Activated CD4-positive, alpha-beta T cell treated with anti-CD3 and anti-CD28 coated beads, Interleukin-2, amount 50 U/mL, for 4 hours (primary cell): Measurements from ENCODE around the gene SLBP.

Experiments
- DNase-seq, 2 experiments: peaks; one replicate each; pipeline ENCODE4 v3.0.0-alpha.2; 2020

SLBP gene

DNA sequence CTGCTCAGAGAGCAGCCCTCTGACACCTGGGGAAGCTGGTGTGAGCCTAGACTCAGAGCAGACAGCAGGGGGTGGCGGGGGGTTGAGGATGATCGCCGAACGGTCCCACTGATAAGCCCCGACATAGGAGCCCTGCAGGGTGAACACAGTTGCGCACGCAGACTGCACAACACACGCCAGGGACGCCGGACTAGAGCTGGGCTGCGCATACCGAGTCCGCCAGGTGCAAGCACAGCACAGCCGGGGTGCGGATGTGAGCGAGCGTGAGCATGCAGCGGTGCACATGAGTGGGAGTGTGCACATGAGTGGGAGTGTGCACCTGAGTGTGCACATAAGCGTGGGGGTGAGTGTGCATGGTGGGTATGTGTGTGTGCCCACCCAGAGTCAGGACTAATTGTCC is 64.7 kb downstream of the SLBP start:
- DNase-seq: no peak

DNA sequence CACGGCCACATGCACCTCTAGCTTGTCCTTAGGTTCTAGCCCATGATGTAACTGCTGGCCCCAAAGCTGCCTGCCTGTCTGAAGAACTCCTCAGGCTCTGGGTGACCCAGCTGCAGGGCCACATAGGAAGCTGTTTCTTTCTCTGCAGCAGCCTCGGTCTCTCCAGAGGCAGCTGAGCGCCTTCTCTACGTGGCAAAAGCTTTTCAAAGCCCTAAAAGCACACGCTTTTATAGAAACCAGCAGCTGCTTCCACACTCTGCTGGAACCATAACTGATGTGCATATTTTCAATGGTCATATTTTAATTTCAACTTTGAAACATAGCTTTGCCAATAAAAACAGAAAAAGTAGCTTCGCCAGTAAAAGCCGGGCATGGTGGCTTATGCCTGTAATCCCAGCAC is 65.4 kb downstream of the SLBP start:
- no peak for DNase-seq

DNA sequence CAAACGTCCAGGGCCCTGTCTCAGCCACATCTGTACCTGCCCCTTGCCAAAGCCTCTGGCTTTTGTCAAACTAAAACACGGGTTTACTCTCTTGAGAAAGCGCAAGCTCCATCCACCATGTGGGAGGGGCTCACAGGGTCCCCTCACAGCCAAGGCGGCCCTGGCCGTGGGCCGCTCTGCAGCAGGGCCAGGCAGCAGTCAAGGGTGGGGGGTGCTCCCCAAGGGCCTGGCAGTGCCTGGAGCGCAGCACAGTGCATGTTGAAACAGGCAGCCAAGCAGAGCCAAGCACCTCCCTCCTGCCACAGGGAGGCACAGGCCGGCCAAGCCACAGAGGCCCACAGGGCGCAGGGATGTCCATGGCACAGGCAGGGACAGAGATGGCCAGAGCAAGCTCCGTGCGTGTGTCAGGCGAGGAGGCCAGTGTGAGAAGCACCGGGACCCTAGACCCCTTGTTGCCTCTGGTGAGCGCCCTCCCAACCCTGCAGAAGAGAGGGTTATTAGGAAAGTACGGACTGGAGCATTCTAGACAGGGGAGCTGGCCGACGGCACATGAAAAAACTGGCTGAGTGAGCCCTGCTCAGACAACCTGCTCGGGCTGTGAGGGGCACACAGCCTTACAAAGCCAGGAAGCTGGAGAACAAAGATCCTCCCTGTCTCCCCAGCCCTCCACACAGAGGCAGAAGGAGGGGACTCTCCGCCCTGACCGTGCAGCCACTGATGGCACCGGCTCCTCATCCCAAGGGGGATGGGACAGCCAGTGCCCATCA is 67.0 kb downstream of the SLBP start:
- no peak for DNase-seq

DNA sequence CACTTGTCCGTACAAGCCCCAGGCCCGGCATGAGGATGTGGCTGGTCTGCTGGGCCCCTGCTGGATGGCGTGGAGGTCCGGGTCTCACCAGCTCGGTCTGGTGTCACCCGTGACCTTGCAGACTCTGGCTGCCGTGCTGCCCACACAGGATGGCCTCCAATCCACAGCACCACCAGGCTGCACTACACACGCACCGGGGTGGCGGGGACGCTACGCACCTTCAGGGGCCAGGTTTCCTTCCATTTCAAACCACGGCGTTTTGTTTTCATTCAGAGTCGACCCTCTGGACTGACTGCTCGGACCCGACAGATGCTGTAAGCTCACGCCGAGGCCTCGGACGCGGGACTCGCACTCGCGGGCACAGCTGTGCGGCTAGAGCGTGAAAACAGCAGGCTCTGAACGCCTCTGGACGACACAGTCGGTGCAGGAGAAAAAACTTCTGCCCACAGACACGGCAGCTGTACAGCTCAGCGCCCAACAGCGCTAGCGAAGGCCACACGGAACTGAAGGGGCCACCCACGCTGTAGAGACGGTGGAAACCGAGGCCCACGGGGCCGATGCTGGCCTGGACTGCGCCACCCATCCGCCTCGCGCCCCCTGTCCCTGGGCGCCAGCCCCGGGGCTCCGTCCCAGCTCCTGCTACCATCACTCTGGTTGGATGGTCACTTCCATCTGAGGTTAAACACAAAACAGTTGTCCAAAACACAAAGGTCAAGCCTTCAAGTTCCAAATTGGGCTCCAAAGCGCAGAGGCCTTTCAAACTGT is 68.0 kb downstream of the SLBP start:
- no peak for DNase-seq
